ENCODE measurements around the gene EPYC.

EPYC gene

DNA sequence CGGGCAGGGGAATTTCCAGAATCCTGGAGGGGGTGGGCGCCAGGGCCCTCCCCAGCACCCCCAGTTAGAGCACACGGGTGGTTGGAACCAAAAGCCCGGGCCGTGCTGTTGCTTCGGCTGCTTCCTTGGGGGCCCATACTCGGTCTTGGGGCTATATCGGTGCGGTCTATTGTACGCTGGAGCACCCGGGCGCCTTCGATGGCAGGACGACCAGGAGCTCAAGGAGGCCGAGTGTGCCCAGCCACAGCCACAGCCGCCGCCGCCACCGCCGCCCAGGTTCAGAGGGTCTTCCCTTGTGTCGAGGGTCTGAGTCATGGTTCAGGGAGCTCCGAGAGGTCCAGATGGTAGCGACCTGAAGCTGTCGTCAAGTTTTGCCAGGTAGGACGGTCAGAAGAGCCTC, 50.3 kb downstream of the EPYC start:
- no peak for DNase-seq

- DNase-seq: no peak
These were observed 50.8 kb downstream of the EPYC start for GRCh38 chr12:90953956-90954421.

GRCh38 chr12:90951432-90952105, 53.2 kb downstream of the EPYC start:
- DNase-seq: no peak

DNA sequence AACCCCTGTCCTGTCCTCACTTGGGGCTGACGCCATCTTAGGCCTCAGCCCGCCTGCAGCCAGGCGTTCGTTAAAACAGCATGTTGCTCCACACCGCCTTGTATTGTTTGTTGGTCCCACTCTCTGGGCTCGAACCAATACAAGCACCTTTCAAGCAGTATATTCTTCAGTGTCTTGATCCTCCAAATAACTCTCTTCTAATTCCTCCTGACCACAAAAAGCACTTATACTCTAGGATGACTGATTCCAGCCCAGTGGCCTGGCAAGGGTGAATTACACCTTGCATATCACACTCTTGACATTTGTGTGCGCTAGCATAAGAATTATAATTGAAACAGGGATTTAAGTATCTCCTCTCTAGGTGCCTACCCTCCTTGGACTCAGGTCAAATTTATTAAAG, 56.9 kb downstream of the EPYC start:
- DNase-seq: no peak

DNA sequence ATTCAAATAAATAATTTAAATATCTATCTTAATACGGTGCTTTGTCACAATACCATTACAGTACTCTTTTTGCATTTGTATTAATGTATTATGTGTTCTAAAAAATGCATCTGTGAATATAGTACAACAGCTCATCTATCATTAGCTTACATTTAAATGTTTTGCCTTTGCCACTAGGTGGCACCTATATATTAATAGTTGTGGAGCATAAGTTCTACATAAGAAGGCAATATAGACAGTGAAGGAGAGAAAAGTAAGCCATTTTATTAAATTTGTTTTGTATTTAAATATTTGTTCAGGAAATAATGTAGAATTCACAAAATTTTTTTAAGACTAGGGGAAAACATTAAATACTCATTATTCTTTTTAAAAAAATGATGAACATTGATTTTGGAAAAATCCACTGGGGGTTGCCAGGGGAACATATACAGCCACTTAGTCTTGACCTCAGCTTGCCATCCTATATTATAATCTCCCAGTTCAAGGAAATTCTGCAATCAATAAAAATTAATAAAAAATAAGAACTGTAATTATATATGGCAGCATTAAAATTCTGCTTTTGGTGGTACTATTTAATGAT, 59.6 kb downstream of the EPYC start:
- DNase-seq: no peak

GRCh38 chr12:90943255-90943654, 61.5 kb downstream of the EPYC start:
- no peak for DNase-seq

DNA sequence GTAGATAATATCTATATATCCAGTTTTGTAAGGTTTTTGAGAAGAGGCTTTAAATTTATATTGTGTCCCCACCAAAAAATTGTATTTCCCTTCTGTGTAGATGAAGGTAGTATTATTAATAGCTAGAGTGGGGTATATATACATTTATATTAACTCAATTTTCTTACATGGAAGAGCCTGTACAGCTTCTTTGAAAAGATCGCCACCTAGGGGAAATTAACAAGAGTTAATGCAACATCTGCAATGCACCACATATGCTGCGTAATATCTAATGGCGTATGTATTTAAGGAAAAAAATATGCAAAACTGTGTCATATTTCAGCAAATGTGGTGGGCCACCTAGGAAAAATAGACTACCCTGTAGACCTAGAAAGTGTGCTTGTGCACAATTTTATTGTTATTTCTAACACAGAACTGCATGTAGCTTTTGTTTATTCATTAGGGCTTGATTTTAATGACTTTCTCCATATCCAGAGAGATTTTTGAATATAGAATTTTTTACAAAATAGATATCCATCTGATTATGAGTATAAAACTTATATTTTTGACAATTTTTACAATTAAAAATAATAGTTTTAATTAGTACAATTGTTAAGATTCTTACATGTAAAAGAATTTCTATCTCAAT, 63.8 kb downstream of the EPYC start:
- DNase-seq: no peak

DNA sequence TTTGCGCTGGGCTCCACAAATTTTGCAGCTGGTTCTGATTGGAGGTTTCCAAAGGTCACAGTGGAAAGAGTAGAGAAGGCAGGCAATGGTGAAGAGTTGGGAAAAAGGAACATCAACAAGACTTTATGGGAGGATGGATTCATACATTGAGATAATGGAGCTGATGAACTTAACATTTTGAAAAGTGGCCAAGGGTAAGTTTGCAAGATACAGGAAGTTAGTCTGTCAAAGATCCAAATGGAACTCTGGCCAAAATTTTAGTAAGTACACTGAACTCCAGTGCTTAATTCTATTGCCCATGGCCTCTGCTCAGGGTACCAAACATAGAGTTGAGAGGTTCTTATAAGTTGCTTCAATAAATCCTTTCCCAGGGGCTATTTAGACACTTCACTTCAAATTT, 65.4 kb downstream of the EPYC start:
- no peak for DNase-seq

DNA sequence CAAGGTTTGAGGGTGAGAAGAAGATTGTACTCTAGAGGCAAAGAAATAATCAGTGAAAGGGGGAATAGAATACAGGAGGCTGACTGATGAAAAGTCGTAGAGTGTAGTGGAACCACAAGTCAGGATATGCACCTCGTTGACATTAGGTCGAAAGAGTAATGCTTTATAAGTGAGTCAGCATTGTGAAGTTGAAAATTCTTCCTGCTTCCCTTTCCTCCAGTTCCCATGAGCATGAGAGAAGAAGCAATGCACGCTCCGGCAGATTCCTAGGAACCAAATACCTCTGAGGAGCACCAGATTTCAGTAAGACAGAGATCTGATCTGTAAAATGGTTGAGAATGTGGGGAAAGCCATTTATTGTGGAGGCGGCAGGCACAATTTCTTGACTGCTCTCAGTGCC, 66.3 kb downstream of the EPYC start:
- no peak for DNase-seq

DNA sequence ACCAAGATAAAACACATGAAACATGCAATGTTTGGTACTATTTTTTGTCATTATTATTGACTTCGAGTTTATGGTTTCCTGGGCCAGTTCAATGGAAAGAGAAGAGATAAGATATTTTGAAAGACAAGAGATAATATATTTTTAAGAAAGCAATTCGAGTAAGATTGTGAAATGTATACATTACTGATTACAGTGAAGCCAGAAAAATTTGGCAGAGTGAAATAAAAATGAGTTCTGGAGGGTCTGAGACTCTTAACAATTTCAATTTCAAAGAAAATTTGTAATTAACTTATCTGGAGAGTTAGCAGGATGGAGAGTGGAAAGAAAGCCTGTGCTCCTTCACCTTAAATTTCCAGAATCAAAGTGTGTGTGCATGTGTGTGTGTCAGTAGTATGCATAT, 67.1 kb downstream of the EPYC start:
- DNase-seq: no peak

- no peak for DNase-seq
These were observed 68.4 kb downstream of the EPYC start for GRCh38 chr12:90936230-90937005.

- DNase-seq: no peak
These were observed 79.2 kb downstream of the EPYC start for GRCh38 chr12:90925562-90925961.

- no peak for DNase-seq
These were observed 80.4 kb downstream of the EPYC start for GRCh38 chr12:90924406-90924805.

GRCh38 chr12:90922145-90922627, 82.6 kb downstream of the EPYC start:
- DNase-seq: no peak

DNA sequence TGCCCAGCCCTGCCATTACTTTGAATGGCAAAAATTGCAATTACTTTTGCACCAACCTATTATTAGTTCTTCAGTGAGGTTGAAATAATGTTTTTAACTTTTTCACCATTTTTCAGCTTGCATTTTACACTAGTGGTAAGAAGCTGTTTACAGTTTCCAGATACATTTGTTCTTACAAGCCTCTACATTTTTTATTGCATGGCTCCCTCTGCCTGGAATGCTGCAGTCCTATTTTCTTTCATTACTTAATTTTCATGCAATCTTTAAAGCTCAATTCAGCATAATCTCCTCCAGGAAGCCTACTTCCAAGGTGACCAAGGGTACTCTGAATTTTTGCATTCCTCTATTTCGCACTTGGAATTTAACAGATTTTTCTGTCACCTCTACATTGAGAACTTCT, 83.2 kb downstream of the EPYC start:
- DNase-seq: no peak

DNA sequence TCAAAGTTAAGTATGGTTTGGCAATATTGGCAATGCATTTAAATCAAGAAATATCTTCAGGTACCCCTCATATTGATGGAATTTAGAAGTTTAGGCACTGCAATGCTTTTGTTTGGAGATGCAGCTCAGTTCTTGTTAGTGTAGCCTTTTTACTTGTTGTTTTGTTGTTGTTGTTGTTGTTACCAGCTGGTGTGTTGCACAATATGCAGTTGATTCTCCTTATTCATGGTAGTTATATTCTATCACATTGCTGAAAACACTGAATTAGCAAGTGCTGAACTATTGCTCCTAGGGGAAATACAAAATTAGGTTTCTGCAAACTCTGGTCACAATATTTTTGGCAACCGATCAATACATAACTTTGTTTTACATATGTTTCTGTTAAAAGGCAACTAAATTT, 84.5 kb downstream of the EPYC start:
- no peak for DNase-seq

DNA sequence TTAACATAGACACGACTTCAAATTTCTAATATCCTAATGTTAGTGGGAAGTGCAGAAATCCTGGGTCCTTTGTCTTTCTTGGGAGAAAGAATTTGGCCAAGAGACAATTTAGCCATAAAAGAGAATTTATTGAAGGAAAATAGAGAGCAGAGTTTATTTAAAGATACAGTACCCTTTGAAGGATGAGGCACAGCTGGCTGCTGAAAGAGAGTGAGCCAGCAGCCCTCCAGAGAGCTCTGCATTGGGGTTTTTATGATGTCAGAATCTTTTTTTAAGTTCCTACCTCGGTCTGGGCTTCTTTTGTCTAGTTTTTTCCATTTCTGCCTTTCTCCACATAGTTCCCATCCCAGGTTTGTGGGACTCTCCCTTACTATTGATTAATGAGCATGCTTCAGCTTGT, 87.3 kb downstream of the EPYC start:
- DNase-seq: no peak

DNA sequence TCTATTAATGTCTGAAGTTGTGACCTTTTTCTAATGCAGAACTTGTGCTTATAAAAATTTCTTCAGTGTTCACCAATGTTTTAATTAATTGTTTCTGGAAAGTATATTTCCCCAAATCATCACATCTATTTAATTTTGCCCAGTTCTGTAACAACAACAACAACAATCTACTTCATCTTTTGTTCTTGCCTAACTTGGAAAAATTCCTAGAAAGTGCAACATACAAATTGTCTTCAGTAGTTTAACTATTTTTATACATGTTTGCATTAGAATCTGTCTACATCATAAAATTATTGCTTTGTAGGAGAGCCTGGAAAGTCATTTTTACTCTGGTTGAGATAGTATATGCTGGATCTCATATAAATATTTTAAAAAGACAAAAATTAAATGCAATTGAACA, 88.3 kb downstream of the EPYC start:
- no peak for DNase-seq

DNA sequence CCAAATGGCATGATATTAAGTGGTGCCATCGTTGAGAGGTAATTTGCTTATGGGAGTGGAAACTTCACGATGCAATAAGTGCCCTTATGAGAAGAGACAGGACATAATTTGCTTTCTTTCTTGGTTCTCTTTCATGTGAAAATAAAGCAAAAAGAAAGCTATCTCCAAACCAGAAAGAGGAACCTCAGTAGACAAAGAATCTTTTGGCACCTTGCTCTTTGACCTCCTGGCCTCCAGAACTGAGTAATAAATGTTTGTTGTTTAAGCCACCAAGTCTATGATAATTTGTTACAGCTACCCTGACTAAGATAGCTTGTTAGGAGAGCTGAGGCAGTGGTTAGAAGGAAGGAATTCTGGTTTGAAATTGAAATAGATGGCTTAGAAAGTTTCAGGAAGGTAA, 89.4 kb downstream of the EPYC start:
- no peak for DNase-seq
